GM18502 (cell line): ENCODE measurements around the gene CDIPT.
"Not testable (repeated sequence)": the region's sequence is repeated elsewhere in the genome, so short reads cannot be mapped to it uniquely, and the experiment has no call there.

ENCODE experiments used
- ATAC-seq: cut with Tn5 transposase; IDR thresholded peaks from one replicate; pipeline ENCODE4 v1.9.1; 2021; ENCODE audit warnings: mild to moderate bottlenecking; ENCODE audit not compliant: unreplicated experiment, poor library complexity

The CDIPT gene

DNA sequence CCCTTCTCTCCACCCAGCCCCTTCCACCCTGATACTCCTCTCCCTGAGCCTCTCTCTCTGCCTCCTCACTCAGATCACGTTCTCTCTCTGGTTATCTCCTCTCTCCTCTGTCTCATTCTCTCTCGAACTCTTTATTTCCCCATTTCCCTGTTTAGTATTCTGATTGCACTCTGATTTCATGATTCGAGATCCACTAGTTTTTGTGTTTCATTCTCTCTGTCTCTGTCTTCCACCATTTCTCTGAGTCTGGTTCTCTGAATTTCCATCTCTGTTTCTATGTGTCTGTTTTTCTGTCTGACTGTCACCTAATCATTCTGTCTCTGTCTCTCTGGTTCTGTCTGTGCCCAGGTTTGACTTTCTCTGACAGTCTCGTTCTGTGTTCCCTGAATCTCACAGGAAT, 34.3 kb upstream of the CDIPT start:
- no peak for ATAC-seq

DNA sequence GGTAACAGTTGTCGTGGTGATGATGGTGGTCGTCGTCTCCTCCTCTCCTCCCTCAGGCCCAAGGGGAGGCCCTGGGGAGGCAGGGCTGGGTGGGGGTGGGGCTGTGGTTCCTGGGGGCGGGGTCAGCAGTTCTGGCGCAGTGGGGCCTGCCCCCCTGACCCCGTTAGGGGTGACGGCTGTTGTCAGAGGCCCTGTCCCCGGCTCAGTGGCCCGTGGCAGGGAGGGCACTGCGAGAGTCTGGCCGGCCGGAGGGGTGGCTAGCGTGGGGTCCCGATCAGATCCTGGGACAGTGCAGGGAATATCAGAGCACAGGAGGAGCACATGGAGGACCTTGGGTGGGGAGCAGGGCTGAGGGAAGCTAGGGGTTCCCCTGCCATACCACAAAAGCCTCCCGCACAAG, 33.8 kb upstream of the CDIPT start:
- no peak for ATAC-seq

GRCh38 chr16:29894352-29894751, 31.3 kb upstream of the CDIPT start:
- ATAC-seq = no peak

DNA sequence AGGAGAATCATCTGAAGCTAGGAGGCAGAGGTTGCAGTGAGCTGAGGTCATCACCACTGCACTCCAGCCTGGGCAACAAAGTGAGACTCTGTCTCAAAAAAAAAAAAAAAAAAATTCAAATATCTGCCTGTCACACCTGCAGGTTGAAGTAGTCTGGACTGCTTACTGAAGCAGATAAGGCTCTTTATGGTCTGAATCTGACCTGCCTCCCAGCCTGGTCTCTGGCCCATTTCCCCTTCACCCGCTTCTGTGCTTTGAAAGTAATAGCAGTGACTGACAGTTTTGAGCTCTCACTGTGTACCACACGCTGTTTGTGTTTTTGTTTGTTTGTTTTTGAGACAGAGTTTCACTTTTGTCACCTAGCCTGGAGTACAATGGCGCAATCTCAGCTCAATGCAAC, 30.5 kb upstream of the CDIPT start:
- no peak for ATAC-seq

DNA sequence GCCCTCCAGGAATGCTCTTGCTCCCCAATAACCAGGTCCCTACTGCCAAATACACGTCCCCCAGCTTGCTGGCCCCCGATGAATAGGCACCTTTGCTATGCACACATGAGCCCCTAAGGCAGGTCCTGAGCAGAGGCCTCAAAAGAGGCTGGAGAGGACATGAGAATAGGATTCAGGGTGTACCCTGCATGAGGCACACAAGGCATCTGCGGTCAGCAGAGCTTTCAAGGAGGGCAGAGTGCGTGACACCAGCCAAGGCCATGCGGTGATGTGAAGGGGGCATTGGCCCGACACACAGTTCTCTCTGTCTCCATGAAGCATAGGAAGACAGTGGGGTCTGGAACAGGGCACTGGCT, 29.4 kb upstream of the CDIPT start:
- ATAC-seq = no peak

- no peak for ATAC-seq
These were observed 28.8 kb upstream of the CDIPT start for GRCh38 chr16:29891525-29892457.

DNA sequence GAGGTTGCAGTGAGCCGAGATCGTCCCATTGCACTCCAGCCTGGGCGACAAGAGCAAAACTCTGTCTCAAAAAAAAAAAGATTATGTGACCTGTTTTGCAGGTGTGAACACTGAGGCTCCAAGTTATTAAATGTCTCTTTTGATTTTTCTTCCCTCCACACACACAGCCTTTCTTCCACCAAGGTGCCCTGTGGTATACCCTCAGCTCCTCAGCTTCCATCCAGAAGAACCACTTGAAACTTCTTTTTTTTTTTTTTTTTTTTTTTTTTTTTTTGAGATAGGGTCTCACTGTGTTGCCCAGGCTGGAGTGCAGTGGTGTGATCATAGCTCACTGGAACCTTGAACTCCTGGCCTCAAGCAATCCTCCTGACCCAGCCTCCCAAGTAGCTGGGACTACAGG, 26.3 kb upstream of the CDIPT start:
- not testable (repeated sequence) for ATAC-seq

- ATAC-seq = no peak
These were observed 21.0 kb upstream of the CDIPT start for GRCh38 chr16:29883987-29884386.

- ATAC-seq = no peak
These were observed 18.0 kb upstream of the CDIPT start for GRCh38 chr16:29881050-29881449.

GRCh38 chr16:29878172-29878571, 15.1 kb upstream of the CDIPT start:
- no peak for ATAC-seq

DNA sequence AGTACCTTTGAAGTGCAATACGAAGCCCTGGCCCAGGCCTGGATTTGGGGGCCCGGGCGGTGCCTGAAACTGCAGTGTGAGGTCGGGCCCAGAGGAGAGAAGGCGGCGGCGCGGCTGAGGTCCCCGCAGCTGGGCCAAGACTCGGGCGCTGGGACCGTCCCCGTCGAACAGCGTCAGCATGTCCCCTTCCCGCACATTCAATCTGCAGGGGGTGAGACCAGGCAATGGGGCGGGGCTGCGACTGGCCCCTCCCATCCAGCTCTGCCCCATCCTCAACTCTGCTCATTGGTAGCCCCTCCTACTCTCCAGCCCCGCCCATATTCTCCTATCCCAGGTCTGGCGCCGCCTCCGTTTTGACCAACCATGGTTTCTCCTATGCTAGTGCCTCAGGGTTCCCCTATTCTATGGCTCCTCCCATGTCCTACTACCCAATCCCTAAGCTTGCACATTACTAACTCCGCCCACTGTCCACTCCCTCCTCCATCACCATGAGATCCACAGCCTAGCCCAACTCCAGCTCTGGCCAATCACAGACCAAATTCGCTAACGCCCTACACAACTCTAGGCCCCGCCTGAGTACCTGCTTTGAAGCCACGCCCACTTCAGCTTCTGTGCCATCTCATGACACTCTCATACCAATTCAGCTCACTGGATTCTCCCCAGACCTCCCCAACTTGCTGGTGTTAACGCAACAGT, 14.4 kb upstream of the CDIPT start:
- ATAC-seq = no peak

GRCh38 chr16:29876594-29877249, 13.7 kb upstream of the CDIPT start:
- ATAC-seq = no peak

- no peak for ATAC-seq
These were observed 13.2 kb upstream of the CDIPT start for GRCh38 chr16:29876217-29876593.

- ATAC-seq = no peak
These were observed 12.2 kb upstream of the CDIPT start for GRCh38 chr16:29875206-29875605.

GRCh38 chr16:29873319-29873718, 10.3 kb upstream of the CDIPT start:
- ATAC-seq = no peak

DNA sequence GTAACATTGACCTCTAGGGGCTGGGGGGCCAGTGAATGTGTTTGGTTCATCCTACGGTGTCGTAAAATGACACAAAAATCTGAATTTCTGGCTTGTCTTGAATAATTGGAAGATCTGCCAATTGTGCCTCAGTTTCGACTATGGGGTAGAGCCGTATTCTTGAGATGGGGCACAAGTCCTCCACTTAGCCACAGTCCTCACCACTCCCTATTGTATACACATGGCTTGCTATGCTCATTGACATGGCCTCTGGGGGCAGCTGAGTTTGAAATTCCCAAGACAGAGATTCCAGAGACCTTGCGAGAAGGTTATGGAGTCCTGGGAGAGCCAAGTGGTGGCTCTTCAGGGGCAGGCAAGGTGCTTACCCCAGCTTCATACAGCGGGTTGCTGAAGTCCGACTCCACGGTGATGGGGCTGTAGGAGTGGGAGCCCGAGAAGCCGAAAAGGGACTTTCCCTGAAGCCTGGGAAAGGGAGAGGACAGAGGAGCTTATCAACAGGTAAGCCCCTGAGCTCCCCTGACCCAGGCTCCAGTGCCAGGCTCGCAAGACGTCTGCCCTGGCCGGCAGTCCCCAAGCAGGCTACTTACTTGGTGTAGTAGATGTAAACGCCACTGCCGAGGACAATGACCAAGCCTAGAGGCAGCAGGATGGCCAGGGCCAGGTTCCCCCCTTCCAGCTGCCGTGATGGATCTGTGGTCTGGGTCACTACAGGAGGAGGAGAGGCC, 9.0 kb upstream of the CDIPT start:
- no peak for ATAC-seq

DNA sequence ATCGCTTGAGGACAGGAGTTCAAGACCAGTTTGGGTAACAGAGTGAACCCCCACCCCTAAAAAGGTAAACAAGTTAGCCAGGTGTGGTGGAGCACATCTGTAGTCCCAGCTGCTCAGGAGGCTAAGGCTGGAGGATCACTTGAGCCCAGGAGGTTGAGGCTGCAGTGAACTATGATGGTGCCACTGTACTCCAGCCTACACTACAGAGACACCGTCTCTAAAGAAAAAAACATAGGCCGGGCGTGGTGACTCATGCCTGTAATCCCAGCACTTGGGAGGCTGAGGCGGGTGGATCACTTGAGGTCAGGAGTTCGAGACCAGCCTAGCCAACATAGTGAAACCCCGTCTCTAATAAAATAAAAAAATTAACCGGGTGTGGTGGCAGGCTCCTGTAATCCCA, 6.0 kb upstream of the CDIPT start:
- ATAC-seq = not testable (repeated sequence)

DNA sequence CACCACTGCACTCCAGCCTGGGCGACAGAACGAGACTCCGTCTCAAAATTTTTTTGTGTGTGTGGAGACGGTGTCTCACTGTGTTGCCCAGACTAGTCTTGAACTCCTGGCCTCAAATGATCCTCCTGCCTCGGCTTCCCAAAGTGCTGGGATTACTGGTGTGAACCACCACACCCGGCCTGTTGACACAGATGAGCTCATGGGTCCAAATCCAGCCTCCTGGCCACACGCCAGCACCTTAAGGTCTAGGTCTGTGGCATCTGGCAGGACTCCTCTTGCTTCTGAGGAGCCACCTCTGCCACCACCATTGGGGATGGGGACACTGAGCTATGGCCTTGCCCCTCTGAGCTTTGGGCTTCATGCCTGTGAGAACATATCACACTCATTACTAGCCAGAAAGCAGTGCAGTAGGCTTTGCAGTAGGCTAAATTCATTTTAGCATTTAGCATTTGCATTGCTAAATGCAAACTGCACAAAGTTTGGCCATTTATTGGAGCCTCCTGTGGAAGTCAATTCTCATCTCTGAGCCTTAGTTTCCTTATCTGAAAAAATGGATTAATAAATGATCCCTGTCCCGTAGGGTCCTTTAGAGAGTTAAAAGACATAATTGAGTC, 5.5 kb upstream of the CDIPT start:
- no peak for ATAC-seq

DNA sequence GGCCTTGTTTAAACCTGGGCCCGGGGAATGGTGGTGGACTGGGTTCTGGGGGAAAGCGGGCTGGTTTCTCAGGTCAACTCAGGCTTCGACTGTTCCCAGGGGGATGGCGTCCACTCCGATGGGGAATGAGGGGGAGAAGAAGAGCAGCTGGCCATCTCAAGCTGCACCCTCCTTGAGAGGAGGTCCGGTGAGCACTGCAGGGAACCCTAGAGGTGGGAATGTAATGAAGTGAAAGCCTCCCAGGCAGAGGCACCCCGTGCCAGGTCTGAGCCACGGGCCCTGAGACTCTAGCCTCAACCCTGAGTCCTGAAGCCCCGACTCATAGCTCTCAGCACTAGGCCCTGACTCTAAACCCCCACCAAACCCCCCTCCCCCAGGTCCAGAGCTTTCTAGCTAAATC, 1.2 kb upstream of the CDIPT start:
- ATAC-seq = no peak

DNA sequence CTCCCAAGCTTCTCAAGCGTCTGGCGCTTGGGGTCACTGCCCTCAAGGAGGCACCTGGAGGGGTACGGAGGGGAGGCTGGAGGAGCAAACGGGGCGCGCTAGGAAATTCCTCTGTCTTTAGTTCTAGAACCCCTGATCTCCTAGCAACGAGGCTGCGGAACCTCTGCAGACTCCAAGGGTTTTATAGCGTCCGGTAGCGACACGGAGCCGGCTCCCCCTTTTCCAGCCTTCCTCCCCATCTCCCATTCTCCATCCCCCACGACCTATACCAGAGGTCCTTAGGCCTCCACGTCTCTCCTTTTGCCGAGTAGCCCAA, 601 bp upstream of the CDIPT start:
- ATAC-seq = no peak
